ENCODE measurements around the gene NOS1AP.

Gene NOS1AP

DNA sequence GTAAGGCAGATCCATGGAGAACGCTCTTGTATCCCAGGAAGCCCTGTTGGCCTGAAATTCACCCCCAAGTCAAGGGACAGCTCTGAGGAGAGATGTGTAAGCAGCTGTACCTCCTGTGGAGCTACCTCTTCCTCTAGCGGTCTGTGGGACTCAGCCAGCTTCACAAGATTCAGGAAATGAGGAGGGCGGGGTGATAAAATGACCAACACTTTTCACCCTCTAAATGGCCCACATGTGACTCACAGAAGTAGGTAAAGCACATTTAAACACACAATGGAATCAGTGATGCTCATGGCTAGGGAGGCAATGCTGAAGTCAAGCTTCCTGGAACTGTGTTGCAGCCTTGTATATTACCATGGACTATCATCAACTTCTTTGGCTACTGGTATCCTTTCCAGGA is 342.5 kb downstream of the NOS1AP start, which contains the start of gene SH2D1B:
Gene SH2D1B (minus strand): TSS at position 135 of the 400 bp plus-strand sequence. CDS start 120 bp downstream, at position 15.
- H4K20me1 ChIP-seq (ENCODE audit: insufficient read depth, low read length, poor library complexity, severe bottlenecking): no peaks in the 10 kb centered on the region
- 0 out of 2 replicates have a peak within 1 kb of the TSS, but pooled peaks have one; percentile 48 for H2AFZ ChIP-seq (ENCODE audit: low read length)

DNA sequence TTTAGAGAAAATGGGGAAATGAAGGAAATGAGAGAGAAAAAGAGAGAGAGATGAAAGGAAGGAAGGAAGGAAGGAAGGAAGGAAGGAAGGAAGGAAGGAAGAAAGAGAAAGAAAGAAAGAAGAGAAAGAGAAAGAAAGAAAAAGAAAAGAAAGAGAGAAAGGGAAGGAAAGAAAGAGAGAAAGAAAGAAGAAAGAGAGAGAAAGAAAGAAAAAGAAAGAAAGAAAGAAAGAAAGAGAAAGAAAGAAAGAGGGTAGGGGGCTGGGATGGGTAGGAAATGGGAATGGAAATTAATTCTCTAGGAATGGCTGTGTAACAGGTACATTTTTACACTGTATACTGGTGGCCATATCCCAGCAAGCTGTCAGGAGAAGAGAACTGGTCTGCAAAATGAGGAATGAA is 346.7 kb downstream of the NOS1AP start:
- H3K4me1 ChIP-seq (ENCODE audit: insufficient read depth, low read length, poor library complexity, severe bottlenecking): peaks cover 3% of the 10 kb centered on the region
- H3K79me2 ChIP-seq (ENCODE audit: insufficient read depth, low read length): no peaks in the 10 kb centered on the region
- H3K9ac ChIP-seq (ENCODE audit: low read depth, low read length, poor library complexity, severe bottlenecking): no peak overlapping the region
- no peaks in the 10 kb centered on the region for H3F3A ChIP-seq (ENCODE audit: low read depth)
- H4K20me1 ChIP-seq (ENCODE audit: insufficient read depth, low read length, poor library complexity, severe bottlenecking): no peaks in the 10 kb centered on the region
- H3K4me3 ChIP-seq (ENCODE audit: low read length, poor library complexity, severe bottlenecking): no peak overlapping the region
- no peak overlapping the region for H3K4me2 ChIP-seq (ENCODE audit: low read depth, low read length, poor library complexity, severe bottlenecking)
- no peaks in the 10 kb centered on the region for H3K36me3 ChIP-seq (ENCODE audit: insufficient read depth, low read length)
- no peaks in the 10 kb centered on the region for H3K27me3 ChIP-seq (ENCODE audit: insufficient read depth, low read length, poor library complexity, severe bottlenecking)
- no peaks in the 10 kb centered on the region for H3K9me2 ChIP-seq (replicated peaks; ENCODE audit: low read depth, low read length)
- no peaks in the 10 kb centered on the region for H3K9me3 ChIP-seq (ENCODE audit: insufficient read depth, low read depth, low read length)
- TF ChIP-seq, protein P1, sequence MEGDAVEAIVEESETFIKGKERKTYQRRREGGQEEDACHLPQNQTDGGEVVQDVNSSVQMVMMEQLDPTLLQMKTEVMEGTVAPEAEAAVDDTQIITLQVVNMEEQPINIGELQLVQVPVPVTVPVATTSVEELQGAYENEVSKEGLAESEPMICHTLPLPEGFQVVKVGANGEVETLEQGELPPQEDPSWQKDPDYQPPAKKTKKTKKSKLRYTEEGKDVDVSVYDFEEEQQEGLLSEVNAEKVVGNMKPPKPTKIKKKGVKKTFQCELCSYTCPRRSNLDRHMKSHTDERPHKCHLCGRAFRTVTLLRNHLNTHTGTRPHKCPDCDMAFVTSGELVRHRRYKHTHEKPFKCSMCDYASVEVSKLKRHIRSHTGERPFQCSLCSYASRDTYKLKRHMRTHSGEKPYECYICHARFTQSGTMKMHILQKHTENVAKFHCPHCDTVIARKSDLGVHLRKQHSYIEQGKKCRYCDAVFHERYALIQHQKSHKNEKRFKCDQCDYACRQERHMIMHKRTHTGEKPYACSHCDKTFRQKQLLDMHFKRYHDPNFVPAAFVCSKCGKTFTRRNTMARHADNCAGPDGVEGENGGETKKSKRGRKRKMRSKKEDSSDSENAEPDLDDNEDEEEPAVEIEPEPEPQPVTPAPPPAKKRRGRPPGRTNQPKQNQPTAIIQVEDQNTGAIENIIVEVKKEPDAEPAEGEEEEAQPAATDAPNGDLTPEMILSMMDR (conservative IDR thresholded peaks at IDR 0.05; ENCODE audit: low read length): no peak
- TF ChIP-seq EZH2phosphoT487 (IDR thresholded peaks at IDR 0.05; ENCODE audit: borderline replicate concordance): no peak
- H2AFZ ChIP-seq (ENCODE audit: low read length): no peak overlapping the region

More for the DNA sequence above, 342.5 kb downstream of the NOS1AP start, which contains the start of gene SH2D1B:
- TF ChIP-seq, protein P1 (conservative IDR thresholded peaks at IDR 0.05; ENCODE audit: low read length): no peak
- no peak for TF ChIP-seq EZH2phosphoT487 (IDR thresholded peaks at IDR 0.05; ENCODE audit: borderline replicate concordance)
- peaks cover 1% of the 10 kb centered on the region for H3K4me1 ChIP-seq (ENCODE audit: insufficient read depth, low read length, poor library complexity, severe bottlenecking)
- H3K27me3 ChIP-seq (ENCODE audit: insufficient read depth, low read length, poor library complexity, severe bottlenecking): no peaks in the 10 kb centered on the region
- no peak within 1 kb of the TSS for H3K4me2 ChIP-seq (ENCODE audit: low read depth, low read length, poor library complexity, severe bottlenecking)
- no peak within 1 kb of the TSS for H3K9ac ChIP-seq (ENCODE audit: low read depth, low read length, poor library complexity, severe bottlenecking)
- no peaks in the 10 kb centered on the region for H3K9me2 ChIP-seq (replicated peaks; ENCODE audit: low read depth, low read length)
- no peak within 1 kb of the TSS for H3K4me3 ChIP-seq (ENCODE audit: low read length, poor library complexity, severe bottlenecking)
- H3K79me2 ChIP-seq (ENCODE audit: insufficient read depth, low read length): no peaks in the 10 kb centered on the region
- no peaks in the 10 kb centered on the region for H3K36me3 ChIP-seq (ENCODE audit: insufficient read depth, low read length)
- no peaks in the 10 kb centered on the region for H3F3A ChIP-seq (ENCODE audit: low read depth)
- no peaks in the 10 kb centered on the region for H3K9me3 ChIP-seq (ENCODE audit: insufficient read depth, low read depth, low read length)

DNA sequence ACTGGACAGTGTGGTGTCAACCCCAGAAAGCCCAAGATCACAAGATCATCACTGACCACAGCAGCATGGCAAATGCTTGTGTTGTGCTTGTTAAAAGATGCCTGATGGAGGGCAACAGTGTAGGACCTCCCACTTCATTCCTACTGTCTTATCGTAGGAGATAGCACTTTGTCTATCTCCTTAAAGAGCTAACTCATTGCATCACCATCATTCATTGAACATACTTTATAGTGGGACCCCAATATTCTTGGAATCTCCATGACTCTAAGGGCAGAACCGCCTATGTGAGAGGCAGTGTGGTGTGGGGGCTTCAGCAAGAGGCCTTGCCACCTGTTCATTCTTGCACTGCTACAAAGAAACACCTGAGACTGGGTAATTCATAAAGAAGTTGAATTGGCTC is 347.4 kb downstream of the NOS1AP start:
- Histone ChIP-seq H3K4me1 (ENCODE audit: insufficient read depth, low read length, poor library complexity, severe bottlenecking) (peaks cover 7% of the 10 kb centered on the region), H3F3A (ENCODE audit: low read depth) (no peaks in the 10 kb centered on the region), H2AFZ (ENCODE audit: low read length) (no peak overlapping the region), H3K4me2 (ENCODE audit: low read depth, low read length, poor library complexity, severe bottlenecking) (no peak overlapping the region), H3K4me3 (ENCODE audit: low read length, poor library complexity, severe bottlenecking) (no peak overlapping the region), H3K9me2 (replicated peaks; ENCODE audit: low read depth, low read length) (no peaks in the 10 kb centered on the region), H3K36me3 (ENCODE audit: insufficient read depth, low read length) (no peaks in the 10 kb centered on the region), H4K20me1 (ENCODE audit: insufficient read depth, low read length, poor library complexity, severe bottlenecking) (no peaks in the 10 kb centered on the region), H3K9me3 (ENCODE audit: insufficient read depth, low read depth, low read length) (no peaks in the 10 kb centered on the region), H3K79me2 (ENCODE audit: insufficient read depth, low read length) (no peaks in the 10 kb centered on the region), H3K9ac (ENCODE audit: low read depth, low read length, poor library complexity, severe bottlenecking) (no peak overlapping the region), H3K27me3 (ENCODE audit: insufficient read depth, low read length, poor library complexity, severe bottlenecking) (no peaks in the 10 kb centered on the region)
- TF ChIP-seq, protein P1 (conservative IDR thresholded peaks at IDR 0.05; ENCODE audit: low read length): no peak
- no peak for TF ChIP-seq EZH2phosphoT487 (IDR thresholded peaks at IDR 0.05; ENCODE audit: borderline replicate concordance)
